GM23338 (cell line): ENCODE measurements around the gene TIMM44.

Experiments used
- CREB1 ChIP-seq: fragments of 250-450 bp; sonication (Bioruptor Pico); IDR thresholded peaks from 2 replicates; pipeline ENCODE4 v1.5.0; 2020; ENCODE audit warnings: low read depth, mild to moderate bottlenecking, moderate library complexity
- EZH2 ChIP-seq: fragments of 200-600 bp; sonication (generic); IDR thresholded peaks from one replicate; pipeline ENCODE4 v1.8.0; 2017; ENCODE audit warnings: antibody characterized with exemption, mild to moderate bottlenecking, low read depth; ENCODE audit not compliant: unreplicated experiment
- EZH2phosphoT487 ChIP-seq: fragments of 200-600 bp; sonication (generic); IDR thresholded peaks from one replicate; pipeline ENCODE4 v1.8.1; 2018; ENCODE audit warnings: antibody characterized with exemption; ENCODE audit not compliant: unreplicated experiment
- JUNB ChIP-seq: IDR thresholded peaks from one replicate; pipeline ENCODE4 v1.6.1; 2016; ENCODE audit warnings: antibody characterized with exemption; ENCODE audit not compliant: unreplicated experiment
- NANOG ChIP-seq: IDR thresholded peaks from 2 replicates; pipeline ENCODE4 v1.6.1; 2016; ENCODE audit warnings: antibody characterized with exemption, borderline replicate concordance
- POLR2AphosphoS5 ChIP-seq: IDR thresholded peaks from 2 replicates; pipeline ENCODE4 v1.6.1; 2016; ENCODE audit warnings: antibody characterized with exemption, low read depth
- ZNF331 ChIP-seq: fragments of 250-450 bp; sonication (Bioruptor Pico); IDR thresholded peaks from 2 replicates; pipeline ENCODE4 v1.5.0; 2020; ENCODE audit warnings: low read depth, mild to moderate bottlenecking, moderate library complexity
- TF ChIP-seq, protein P1 (sequence below), 2 experiments: fragments of 200-600 bp in 1 of 2; sonication (generic) in 1 of 2; conservative IDR thresholded peaks; 2 replicates each; pipeline versions ENCODE4 v1.5.1 to v1.6.1; 2016 to 2017; ENCODE audit warnings: antibody characterized with exemption in 2 of 2, low read depth in 2 of 2, mild to moderate bottlenecking in 2 of 2, moderate library complexity in 1 of 2
- TF ChIP-seq, protein P2 (sequence below): IDR thresholded peaks from one replicate; pipeline ENCODE4 v1.6.1; 2018; ENCODE audit warnings: antibody characterized with exemption; ENCODE audit not compliant: unreplicated experiment
- TF ChIP-seq, protein P3 (sequence below): fragments of 250-450 bp; sonication (Bioruptor Pico); IDR thresholded peaks from 2 replicates; pipeline ENCODE4 v1.5.0; 2020; ENCODE audit warnings: mild to moderate bottlenecking, moderate library complexity

DNA sequence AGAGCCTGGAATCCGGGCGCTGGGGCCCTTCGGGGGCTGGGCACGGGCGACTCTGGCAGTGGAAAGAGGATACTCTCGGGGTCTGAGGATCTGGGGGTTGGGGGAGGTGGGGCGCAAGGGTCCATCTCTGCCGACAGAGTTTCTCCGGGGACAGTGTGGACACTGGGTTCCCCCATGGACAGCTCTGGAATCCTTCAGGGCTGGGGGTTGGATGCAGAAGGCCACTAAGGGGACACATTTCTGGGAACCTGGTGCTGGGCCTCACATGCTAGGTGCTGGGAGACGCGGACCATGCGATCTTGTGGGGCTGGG lies 26.6 kb downstream of the TIMM44 start:
- TF ChIP-seq, protein P1, sequence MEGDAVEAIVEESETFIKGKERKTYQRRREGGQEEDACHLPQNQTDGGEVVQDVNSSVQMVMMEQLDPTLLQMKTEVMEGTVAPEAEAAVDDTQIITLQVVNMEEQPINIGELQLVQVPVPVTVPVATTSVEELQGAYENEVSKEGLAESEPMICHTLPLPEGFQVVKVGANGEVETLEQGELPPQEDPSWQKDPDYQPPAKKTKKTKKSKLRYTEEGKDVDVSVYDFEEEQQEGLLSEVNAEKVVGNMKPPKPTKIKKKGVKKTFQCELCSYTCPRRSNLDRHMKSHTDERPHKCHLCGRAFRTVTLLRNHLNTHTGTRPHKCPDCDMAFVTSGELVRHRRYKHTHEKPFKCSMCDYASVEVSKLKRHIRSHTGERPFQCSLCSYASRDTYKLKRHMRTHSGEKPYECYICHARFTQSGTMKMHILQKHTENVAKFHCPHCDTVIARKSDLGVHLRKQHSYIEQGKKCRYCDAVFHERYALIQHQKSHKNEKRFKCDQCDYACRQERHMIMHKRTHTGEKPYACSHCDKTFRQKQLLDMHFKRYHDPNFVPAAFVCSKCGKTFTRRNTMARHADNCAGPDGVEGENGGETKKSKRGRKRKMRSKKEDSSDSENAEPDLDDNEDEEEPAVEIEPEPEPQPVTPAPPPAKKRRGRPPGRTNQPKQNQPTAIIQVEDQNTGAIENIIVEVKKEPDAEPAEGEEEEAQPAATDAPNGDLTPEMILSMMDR (conservative IDR thresholded peaks at IDR 0.05; ENCODE audit: low read depth in 2 of 2) = no peak
- TF ChIP-seq, protein P2, sequence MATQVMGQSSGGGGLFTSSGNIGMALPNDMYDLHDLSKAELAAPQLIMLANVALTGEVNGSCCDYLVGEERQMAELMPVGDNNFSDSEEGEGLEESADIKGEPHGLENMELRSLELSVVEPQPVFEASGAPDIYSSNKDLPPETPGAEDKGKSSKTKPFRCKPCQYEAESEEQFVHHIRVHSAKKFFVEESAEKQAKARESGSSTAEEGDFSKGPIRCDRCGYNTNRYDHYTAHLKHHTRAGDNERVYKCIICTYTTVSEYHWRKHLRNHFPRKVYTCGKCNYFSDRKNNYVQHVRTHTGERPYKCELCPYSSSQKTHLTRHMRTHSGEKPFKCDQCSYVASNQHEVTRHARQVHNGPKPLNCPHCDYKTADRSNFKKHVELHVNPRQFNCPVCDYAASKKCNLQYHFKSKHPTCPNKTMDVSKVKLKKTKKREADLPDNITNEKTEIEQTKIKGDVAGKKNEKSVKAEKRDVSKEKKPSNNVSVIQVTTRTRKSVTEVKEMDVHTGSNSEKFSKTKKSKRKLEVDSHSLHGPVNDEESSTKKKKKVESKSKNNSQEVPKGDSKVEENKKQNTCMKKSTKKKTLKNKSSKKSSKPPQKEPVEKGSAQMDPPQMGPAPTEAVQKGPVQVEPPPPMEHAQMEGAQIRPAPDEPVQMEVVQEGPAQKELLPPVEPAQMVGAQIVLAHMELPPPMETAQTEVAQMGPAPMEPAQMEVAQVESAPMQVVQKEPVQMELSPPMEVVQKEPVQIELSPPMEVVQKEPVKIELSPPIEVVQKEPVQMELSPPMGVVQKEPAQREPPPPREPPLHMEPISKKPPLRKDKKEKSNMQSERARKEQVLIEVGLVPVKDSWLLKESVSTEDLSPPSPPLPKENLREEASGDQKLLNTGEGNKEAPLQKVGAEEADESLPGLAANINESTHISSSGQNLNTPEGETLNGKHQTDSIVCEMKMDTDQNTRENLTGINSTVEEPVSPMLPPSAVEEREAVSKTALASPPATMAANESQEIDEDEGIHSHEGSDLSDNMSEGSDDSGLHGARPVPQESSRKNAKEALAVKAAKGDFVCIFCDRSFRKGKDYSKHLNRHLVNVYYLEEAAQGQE = no peak
- TF ChIP-seq, protein P3, sequence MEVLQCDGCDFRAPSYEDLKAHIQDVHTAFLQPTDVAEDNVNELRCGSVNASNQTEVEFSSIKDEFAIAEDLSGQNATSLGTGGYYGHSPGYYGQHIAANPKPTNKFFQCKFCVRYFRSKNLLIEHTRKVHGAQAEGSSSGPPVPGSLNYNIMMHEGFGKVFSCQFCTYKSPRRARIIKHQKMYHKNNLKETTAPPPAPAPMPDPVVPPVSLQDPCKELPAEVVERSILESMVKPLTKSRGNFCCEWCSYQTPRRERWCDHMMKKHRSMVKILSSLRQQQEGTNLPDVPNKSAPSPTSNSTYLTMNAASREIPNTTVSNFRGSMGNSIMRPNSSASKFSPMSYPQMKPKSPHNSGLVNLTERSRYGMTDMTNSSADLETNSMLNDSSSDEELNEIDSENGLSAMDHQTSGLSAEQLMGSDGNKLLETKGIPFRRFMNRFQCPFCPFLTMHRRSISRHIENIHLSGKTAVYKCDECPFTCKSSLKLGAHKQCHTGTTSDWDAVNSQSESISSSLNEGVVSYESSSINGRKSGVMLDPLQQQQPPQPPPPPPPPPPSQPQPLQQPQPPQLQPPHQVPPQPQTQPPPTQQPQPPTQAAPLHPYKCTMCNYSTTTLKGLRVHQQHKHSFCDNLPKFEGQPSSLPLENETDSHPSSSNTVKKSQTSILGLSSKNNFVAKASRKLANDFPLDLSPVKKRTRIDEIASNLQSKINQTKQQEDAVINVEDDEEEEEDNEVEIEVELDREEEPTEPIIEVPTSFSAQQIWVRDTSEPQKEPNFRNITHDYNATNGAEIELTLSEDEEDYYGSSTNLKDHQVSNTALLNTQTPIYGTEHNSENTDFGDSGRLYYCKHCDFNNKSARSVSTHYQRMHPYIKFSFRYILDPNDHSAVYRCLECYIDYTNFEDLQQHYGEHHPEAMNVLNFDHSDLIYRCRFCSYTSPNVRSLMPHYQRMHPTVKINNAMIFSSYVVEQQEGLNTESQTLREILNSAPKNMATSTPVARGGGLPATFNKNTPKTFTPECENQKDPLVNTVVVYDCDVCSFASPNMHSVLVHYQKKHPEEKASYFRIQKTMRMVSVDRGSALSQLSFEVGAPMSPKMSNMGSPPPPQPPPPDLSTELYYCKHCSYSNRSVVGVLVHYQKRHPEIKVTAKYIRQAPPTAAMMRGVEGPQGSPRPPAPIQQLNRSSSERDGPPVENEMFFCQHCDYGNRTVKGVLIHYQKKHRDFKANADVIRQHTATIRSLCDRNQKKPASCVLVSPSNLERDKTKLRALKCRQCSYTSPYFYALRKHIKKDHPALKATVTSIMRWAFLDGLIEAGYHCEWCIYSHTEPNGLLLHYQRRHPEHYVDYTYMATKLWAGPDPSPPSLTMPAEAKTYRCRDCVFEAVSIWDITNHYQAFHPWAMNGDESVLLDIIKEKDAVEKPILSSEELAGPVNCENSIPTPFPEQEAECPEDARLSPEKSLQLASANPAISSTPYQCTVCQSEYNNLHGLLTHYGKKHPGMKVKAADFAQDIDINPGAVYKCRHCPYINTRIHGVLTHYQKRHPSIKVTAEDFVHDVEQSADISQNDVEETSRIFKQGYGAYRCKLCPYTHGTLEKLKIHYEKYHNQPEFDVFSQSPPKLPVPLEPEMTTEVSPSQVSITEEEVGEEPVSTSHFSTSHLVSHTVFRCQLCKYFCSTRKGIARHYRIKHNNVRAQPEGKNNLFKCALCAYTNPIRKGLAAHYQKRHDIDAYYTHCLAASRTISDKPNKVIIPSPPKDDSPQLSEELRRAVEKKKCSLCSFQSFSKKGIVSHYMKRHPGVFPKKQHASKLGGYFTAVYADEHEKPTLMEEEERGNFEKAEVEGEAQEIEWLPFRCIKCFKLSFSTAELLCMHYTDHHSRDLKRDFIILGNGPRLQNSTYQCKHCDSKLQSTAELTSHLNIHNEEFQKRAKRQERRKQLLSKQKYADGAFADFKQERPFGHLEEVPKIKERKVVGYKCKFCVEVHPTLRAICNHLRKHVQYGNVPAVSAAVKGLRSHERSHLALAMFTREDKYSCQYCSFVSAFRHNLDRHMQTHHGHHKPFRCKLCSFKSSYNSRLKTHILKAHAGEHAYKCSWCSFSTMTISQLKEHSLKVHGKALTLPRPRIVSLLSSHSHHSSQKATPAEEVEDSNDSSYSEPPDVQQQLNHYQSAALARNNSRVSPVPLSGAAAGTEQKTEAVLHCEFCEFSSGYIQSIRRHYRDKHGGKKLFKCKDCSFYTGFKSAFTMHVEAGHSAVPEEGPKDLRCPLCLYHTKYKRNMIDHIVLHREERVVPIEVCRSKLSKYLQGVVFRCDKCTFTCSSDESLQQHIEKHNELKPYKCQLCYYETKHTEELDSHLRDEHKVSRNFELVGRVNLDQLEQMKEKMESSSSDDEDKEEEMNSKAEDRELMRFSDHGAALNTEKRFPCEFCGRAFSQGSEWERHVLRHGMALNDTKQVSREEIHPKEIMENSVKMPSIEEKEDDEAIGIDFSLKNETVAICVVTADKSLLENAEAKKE (CRISPR knock-in tag) = no peak
- TF ChIP-seq EZH2phosphoT487 (no peak), ZNF331 (CRISPR knock-in tag) (no peak), CREB1 (CRISPR knock-in tag) (no peak), POLR2AphosphoS5 (no peak), JUNB (no peak), NANOG (no peak), EZH2 (peak; percentile 69)
